ENCODE results near the gene CNIH3. TPM values are rescaled to one million over a fixed set of nuclear protein-coding genes. Genes with fewer than 3 reads are reported as not detected.

CNIH3 gene
- total RNA-seq, 2 donors from 2014 or later = 0.33 to 1.3 TPM

DNA sequence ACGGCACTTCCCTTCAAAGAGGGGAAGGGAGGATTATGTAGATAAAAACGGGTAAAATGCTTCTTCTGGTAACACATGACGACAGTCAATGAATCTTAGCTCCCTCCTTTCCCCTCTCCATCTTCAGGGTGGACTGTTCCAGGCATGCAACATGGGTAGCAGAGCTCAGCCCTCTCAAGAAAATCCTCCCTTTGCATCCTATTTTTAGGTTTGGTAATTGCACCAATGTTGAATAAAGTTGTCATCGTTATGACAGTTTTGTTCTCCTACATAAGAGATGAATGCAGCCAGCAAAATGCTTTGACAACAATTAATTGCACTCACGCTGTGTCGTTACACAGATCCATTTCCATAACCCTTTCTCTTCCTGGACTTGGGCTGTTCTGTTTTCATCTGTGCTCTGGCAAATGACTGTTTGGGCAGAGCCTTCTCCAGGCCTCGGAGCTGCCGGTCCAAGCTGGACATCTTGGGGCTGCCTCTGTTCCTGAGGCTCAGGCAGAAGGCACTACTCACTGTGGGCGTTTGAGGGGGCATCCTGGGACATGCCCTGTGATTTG is 127.6 kb downstream of the CNIH3 start:
- Histone ChIP-seq H3K36me3 (no peaks in the 10 kb centered on the region), H3K27ac (no peak overlapping the region), H3K4me3 (no peak overlapping the region), H3K27me3 (no peaks in the 10 kb centered on the region), H3K4me1 (no peaks in the 10 kb centered on the region), H3K9me3 (no peaks in the 10 kb centered on the region)
- TF ChIP-seq, protein P1, sequence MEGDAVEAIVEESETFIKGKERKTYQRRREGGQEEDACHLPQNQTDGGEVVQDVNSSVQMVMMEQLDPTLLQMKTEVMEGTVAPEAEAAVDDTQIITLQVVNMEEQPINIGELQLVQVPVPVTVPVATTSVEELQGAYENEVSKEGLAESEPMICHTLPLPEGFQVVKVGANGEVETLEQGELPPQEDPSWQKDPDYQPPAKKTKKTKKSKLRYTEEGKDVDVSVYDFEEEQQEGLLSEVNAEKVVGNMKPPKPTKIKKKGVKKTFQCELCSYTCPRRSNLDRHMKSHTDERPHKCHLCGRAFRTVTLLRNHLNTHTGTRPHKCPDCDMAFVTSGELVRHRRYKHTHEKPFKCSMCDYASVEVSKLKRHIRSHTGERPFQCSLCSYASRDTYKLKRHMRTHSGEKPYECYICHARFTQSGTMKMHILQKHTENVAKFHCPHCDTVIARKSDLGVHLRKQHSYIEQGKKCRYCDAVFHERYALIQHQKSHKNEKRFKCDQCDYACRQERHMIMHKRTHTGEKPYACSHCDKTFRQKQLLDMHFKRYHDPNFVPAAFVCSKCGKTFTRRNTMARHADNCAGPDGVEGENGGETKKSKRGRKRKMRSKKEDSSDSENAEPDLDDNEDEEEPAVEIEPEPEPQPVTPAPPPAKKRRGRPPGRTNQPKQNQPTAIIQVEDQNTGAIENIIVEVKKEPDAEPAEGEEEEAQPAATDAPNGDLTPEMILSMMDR (IDR thresholded peaks at IDR 0.05) = no peak
- DNase-seq (ENCODE audit: low spot score) = no peak

DNA sequence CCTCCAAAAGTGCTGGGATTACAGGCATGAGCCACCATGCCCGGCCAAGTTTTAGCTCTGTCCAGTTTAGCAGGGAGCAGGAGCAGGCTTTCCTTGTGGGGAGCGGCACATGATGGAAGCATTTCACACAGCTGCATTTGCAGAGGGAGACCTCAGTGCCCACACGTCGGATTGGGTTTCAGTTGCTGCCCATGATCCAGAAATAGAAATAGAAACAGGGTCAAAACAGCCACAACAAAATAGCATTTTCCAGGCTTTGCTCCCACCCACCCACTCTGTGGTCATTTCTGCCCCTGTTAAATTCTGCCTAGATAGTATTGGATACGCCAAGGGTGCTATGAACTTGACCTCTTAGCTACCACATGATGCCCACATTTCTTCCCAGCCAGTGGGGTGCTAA is 128.4 kb downstream of the CNIH3 start:
- Histone ChIP-seq H3K27ac (no peak overlapping the region), H3K9me3 (no peaks in the 10 kb centered on the region), H3K4me3 (no peak overlapping the region), H3K4me1 (no peaks in the 10 kb centered on the region), H3K36me3 (no peaks in the 10 kb centered on the region), H3K27me3 (no peaks in the 10 kb centered on the region)
- TF ChIP-seq, protein P1 (IDR thresholded peaks at IDR 0.05) = no peak
- no peak for DNase-seq (ENCODE audit: low spot score)

DNA sequence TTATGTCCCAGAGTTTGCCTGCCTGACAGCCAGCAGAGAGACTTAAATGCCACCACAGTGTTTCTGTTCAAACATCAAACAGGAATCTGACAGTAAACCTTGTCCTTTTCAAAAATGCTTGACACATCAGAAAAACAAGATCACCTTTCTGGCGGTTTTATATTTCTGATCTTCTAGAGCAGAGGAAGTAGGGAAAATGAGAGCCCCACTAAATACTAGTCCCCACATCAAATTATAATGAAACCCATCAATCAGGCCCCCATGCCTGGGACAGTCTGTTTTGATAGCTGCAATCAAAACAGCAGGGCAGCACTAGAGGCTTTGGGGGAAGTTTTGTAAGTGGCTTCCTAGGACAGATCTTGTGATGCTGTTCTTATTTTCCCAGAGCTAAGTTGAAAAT is 129.3 kb downstream of the CNIH3 start:
- no peak overlapping the region for H3K4me3 ChIP-seq
- no peak for DNase-seq (ENCODE audit: low spot score)
- no peaks in the 10 kb centered on the region for H3K4me1 ChIP-seq
- H3K36me3 ChIP-seq = no peaks in the 10 kb centered on the region
- no peaks in the 10 kb centered on the region for H3K9me3 ChIP-seq
- no peak overlapping the region for H3K27ac ChIP-seq
- TF ChIP-seq, protein P1 (IDR thresholded peaks at IDR 0.05) = no peak
- H3K27me3 ChIP-seq = no peaks in the 10 kb centered on the region

DNA sequence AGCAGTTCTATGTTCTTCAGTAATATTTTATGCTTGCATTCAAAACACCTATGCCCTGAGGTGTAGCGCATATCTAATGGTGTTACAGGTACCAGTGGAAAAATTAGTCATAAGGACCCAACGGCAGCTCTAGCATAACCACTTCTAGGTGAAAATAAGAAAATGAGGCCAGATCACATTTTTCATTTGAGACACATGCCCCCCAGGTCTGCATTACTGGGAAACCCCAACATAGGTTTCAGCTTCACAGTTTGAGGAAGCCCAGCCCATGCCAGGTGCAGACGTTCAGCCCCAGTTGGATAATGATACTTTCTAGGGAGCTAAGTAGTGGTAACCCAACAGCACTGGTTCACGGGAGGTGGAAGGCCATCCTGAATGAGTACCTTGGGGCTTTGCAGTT is 129.8 kb downstream of the CNIH3 start:
- no peak for DNase-seq (ENCODE audit: low spot score)
- TF ChIP-seq, protein P1 (IDR thresholded peaks at IDR 0.05) = no peak
- Histone ChIP-seq H3K9me3 (no peaks in the 10 kb centered on the region), H3K27me3 (no peaks in the 10 kb centered on the region), H3K27ac (no peak overlapping the region), H3K4me1 (no peaks in the 10 kb centered on the region), H3K36me3 (no peaks in the 10 kb centered on the region), H3K4me3 (no peak overlapping the region)

DNA sequence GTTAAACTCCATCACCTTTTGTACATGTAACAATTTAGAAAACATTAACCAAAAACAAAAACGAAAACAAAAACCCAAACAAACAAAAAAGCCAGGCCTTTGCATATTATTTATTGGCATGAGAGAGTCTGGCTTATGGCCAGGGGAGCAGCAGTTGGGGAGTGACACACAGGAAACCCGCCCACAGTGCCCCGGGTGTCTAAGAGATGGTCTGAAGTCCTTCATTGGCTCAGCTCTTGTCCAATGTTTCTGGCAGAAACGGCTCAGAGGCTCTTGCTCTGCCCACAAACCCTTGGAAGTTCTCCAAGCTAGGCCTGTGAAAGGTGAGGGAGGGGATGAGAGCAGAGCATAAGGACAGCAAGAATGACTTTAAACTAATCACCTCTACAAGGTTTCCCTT is 131.5 kb downstream of the CNIH3 start:
- Histone ChIP-seq H3K36me3 (no peaks in the 10 kb centered on the region), H3K27ac (no peak overlapping the region), H3K4me3 (no peak overlapping the region), H3K4me1 (no peaks in the 10 kb centered on the region), H3K27me3 (no peaks in the 10 kb centered on the region), H3K9me3 (no peaks in the 10 kb centered on the region)
- TF ChIP-seq, protein P1 (IDR thresholded peaks at IDR 0.05) = no peak
- DNase-seq (ENCODE audit: low spot score) = no peak

DNA sequence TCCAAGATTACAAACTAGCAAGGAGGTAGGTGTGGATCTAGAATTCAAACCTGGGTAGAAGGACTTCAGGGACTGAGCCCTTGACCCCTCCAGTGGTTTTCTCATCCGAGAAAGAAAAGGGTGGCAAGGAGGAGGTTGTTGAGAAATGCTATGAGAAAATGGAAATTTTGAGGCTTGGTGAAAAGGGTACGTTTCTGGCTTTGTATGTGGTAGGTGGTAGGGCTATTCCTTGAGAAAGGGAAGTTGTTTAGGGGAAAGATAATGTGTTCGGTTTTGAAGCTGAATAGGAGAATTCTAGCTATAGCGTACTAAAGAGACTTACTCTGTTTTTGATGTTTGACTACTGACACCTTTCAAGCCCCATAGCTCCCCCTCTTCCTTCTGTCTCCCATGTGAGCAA is 133.8 kb downstream of the CNIH3 start:
- TF ChIP-seq, protein P1 (IDR thresholded peaks at IDR 0.05) = no peak
- no peak for DNase-seq (ENCODE audit: low spot score)
- H3K27ac ChIP-seq = no peak overlapping the region
- H3K4me1 ChIP-seq = no peaks in the 10 kb centered on the region
- no peaks in the 10 kb centered on the region for H3K36me3 ChIP-seq
- no peak overlapping the region for H3K4me3 ChIP-seq
- no peaks in the 10 kb centered on the region for H3K9me3 ChIP-seq
- H3K27me3 ChIP-seq = no peaks in the 10 kb centered on the region
